Keratinocyte (primary cell): ENCODE data around the gene MACROH2A1.

ENCODE experiments used
- CTCF ChIP-seq, 3 experiments: IDR thresholded peaks in 1 of 3; conservative IDR thresholded peaks in 1 of 3; optimal IDR thresholded peaks in 1 of 3; 2 replicates in 2 of 3; 3 replicates in 1 of 3; pipeline versions ENCODE3 to v1.5.1; 2011; ENCODE audit warnings: low read length in 3 of 3, mild to moderate bottlenecking in 3 of 3, moderate library complexity in 2 of 3, control low read depth in 1 of 3, inconsistent platforms in 1 of 3; ENCODE audit not compliant: insufficient read depth in 2 of 3; ENCODE audit errors: extremely low read depth in 1 of 3
- EZH2 ChIP-seq: IDR thresholded peaks from one replicate; pipeline ENCODE4 v1.6.1; 2012; ENCODE audit warnings: inconsistent platforms, mild to moderate bottlenecking, low read length, moderate library complexity

GRCh38 chr5:135329913-135330797 is 68.9 kb downstream of the MACROH2A1 start:
- TF ChIP-seq CTCF (optimal IDR thresholded peaks at IDR 0.05 in 1 of 3, IDR thresholded peaks at IDR 0.05 in 1 of 3, conservative IDR thresholded peaks at IDR 0.05 in 1 of 3; ENCODE audit: extremely low read depth in 1 of 3, insufficient read depth in 2 of 3, low read length in 3 of 3) = no peak
- TF ChIP-seq EZH2 = no peak
